Activated CD4-positive, alpha-beta T cell treated with anti-CD3 and anti-CD28 coated beads for 36 hours (primary cell): ENCODE data around the gene ABHD17A. TPM values are rescaled to one million over a fixed set of nuclear protein-coding genes. Genes with fewer than 3 reads are reported as not detected.
A peak's percentile ranks its signal among the peaks of the same experiment; 100 is the strongest.

Experiments used
- ATAC-seq: fragments of 200-7000 bp; cut with Tn5 transposase; one replicate; pipeline ENCODE4 v1.10.0; 2021; ENCODE audit warnings: mild to moderate bottlenecking, moderate library complexity
- CTCF ChIA-PET: fragments of 350-600 bp; sonication (Branson Sonifier 250); formaldehyde crosslinking; loops from one replicate; lab custom pipeline; 2021; ENCODE audit warnings: antibody characterized with exemption; lab: Charles Lee
- POLR2A ChIA-PET: fragments of 350-600 bp; sonication (Branson Sonifier 250); formaldehyde crosslinking; loops from one replicate; lab custom pipeline; 2021; ENCODE audit warnings: antibody characterized with exemption, inconsistent platforms; lab: Charles Lee
- DNase-seq: peaks from one replicate; pipeline ENCODE4 v3.0.0-alpha.2; 2020
- H3K27ac Mint-ChIP-seq: one replicate; pipeline ENCODE4 v1.8.0; 2021; ENCODE audit warnings: mixed read lengths
- H3K27me3 Mint-ChIP-seq: one replicate; pipeline ENCODE4 v1.8.0; 2021; ENCODE audit warnings: mixed read lengths
- H3K36me3 Mint-ChIP-seq: one replicate; pipeline ENCODE4 v1.8.0; 2021; ENCODE audit warnings: low read depth, mixed read lengths
- H3K4me1 Mint-ChIP-seq: one replicate; pipeline ENCODE4 v1.8.0; 2021; ENCODE audit warnings: mixed read lengths
- H3K4me3 Mint-ChIP-seq: one replicate; pipeline ENCODE4 v1.8.0; 2021; ENCODE audit warnings: mild to moderate bottlenecking, moderate library complexity, mixed read lengths
- H3K9me3 Mint-ChIP-seq: one replicate; pipeline ENCODE4 v1.8.0; 2021; ENCODE audit warnings: low read depth, mixed read lengths
- intact Hi-C, 2 experiments: fragments of 100-400 bp; cut with DNase I in 1 of 2; cut with micrococcal nuclease in 1 of 2; formaldehyde crosslinking; loops; one replicate each; pipeline versions ENCODE4 v1.14.2 to v1.15.1; 2022 to 2024; cut with DNase I, micrococcal nuclease
- total RNA-seq, 2 experiments: library from RNA; stranded (reverse); gene quantifications; one replicate each; pipeline ENCODE4 v1.2.3, GENCODE V29; 2021

The ABHD17A gene
- total RNA-seq, 2 experiments from 2014 or later, result 84.5 to 88.5 TPM

DNA sequence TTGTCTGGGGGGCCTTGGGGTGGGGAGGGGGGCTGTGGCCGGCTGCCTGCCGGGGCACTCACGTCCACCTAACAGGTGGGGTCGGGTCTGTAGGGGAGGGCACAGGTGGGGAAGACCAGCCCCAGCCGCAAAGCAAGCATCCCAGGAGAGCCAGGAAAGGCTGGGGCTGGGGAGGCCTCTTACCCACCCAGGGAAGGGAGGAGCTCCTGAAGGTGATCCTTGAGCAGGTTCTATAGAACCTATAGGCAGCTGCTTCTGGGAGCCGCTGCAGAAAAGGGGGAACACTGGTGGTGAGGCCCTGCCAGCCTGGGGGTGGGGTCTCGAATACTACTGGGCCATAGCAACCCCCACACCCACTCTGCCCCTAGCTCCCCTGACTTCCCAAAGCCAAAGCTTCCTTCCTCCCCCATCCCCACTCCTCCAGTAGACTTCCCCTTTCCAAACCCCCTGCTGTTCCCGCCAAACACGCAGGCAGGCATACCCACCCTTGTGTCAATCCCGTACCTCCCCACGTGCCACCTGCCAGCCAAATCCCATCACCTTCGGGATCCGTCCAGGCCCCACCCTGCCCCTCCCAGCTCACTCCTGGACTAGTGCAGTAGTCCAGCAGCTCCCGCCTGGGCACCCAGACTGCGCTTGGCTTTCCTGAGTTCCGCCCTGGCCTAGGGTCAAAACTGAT lies 27.5 kb downstream of the ABHD17A start:
- POLR2A ChIA-PET, result interaction anchor here (1.1 kb wide), 1 partner anchor 13 kb away, joined by 3 read pairs; no protein-coding TSS in a partner anchor
- intact Hi-C loops, result loop anchor here in 1 of 2 experiments (10.0 kb wide), 1 partner anchor 793 kb away; the partner anchor contains the start of gene ARHGAP45

DNA sequence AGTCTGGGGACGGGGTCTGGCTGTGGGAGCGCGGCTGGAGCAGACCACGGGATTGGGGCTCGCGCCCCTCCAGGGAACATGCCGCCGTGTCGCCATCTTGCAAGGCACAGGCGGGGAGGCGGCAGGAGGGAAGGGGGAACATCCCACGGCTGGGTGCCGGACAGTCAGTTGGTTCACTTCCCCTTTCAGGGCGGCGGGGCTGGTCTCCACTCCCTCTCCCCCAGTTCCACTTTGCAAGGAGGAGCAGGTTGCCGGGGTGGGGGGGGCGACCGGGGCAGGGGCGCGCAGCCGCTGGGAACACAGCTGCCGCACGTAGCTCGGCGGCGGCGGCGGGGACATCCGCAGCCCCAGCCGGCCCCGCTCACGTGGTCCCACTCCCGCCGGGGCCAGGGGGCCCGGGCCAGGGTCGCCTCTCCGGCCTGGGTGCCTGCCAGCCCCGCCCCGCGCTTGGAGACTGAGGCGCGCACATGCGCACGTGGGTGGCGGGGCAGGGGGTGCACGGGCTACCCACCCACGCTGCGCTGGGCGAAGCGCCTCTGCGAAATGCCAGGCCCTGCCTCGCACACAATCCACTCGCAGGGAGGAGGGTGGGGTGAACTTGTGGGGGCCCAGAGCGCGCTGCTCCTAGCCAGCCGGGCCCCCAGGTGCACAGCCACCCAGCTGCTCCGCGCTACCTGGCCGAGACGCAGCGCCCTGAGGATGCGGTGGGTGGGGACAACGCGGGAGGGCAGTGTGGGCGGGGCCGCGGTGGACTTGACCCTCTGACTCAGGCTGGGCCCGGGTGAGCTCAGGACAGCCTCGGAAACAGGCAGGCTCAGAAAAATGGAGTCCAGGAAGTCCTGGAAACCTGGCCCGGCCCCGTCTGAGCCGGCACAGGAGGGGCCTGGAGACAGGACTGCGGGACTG lies 28.3 kb downstream of the ABHD17A start:
- DNase-seq (peak; percentile 76), ATAC-seq (peak; percentile 11)
- Mint-ChIP-seq H3K9me3 (no peaks in the 10 kb centered on the region), H3K4me3 (peak overlapping the region; percentile 78), H3K27ac (peak overlapping the region; percentile 86), H3K27me3 (no peaks in the 10 kb centered on the region), H3K36me3 (peaks cover 2% of the 10 kb centered on the region), H3K4me1 (peaks cover 70% of the 10 kb centered on the region)
- POLR2A ChIA-PET, result interaction anchor here (0.6 to 1.1 kb wide), 2 partner anchors 10 to 12 kb away, joined by 3 to 4 read pairs; no protein-coding TSS in a partner anchor
- CTCF ChIA-PET, result interaction anchor here (0.6 kb wide), 1 partner anchor 453 kb away, joined by 4 read pairs; no protein-coding TSS in a partner anchor
- intact Hi-C loops, result loop anchor here in 1 of 2 experiments (10.0 kb wide), 1 partner anchor 792 kb away; the partner anchor contains the start of gene ARHGAP45

More for the DNA sequence above, 27.5 kb downstream of the ABHD17A start:
- Mint-ChIP-seq H3K27ac (peak overlapping the region; percentile 47), H3K9me3 (no peaks in the 10 kb centered on the region), H3K4me3 (peak overlapping the region; percentile 78), H3K36me3 (peaks cover 2% of the 10 kb centered on the region), H3K4me1 (peaks cover 65% of the 10 kb centered on the region), H3K27me3 (no peaks in the 10 kb centered on the region)
- CTCF ChIA-PET, result interaction anchor here (0.6 to 0.7 kb wide), 2 partner anchors 206 to 372 kb away, joined by 3 read pairs; no protein-coding TSS in a partner anchor
- DNase-seq (no peak), ATAC-seq (no peak)

DNA sequence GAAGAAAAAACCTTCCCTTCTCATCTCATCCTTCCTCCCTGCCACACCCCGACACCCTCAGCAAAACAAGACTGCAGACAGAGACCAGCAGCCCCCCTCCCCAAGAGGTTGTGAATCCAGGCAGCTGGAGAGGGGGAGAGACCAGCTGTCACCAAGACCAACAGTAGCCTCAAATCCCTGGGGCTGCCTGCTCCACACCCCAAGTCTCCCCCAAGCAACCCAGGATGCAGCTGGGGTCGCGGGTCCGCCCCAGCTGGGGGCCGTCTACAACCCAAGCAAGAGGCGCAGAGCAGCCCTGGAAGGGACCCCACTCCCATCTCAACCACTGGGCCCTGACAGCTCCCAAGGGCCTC lies 29.0 kb downstream of the ABHD17A start:
- ChIA-PET CTCF (interaction anchor here (0.6 kb wide), 1 partner anchor 453 kb away, joined by 4 read pairs; no protein-coding TSS in a partner anchor), POLR2A (interaction anchor here (0.6 to 1.1 kb wide), 2 partner anchors 9 to 11 kb away, joined by 3 to 4 read pairs; no protein-coding TSS in a partner anchor)
- H3K9me3 Mint-ChIP-seq, result no peaks in the 10 kb centered on the region
- H3K27me3 Mint-ChIP-seq, result no peaks in the 10 kb centered on the region
- H3K27ac Mint-ChIP-seq, result peak overlapping the region; percentile 86
- DNase-seq, result no peak
- peak overlapping the region; percentile 78 for H3K4me3 Mint-ChIP-seq
- intact Hi-C loops, result loop anchor here in 1 of 2 experiments (10.0 kb wide), 1 partner anchor 792 kb away; the partner anchor contains the start of gene ARHGAP45
- H3K4me1 Mint-ChIP-seq, result peaks cover 66% of the 10 kb centered on the region
- peaks cover 2% of the 10 kb centered on the region for H3K36me3 Mint-ChIP-seq
- no peak for ATAC-seq

DNA sequence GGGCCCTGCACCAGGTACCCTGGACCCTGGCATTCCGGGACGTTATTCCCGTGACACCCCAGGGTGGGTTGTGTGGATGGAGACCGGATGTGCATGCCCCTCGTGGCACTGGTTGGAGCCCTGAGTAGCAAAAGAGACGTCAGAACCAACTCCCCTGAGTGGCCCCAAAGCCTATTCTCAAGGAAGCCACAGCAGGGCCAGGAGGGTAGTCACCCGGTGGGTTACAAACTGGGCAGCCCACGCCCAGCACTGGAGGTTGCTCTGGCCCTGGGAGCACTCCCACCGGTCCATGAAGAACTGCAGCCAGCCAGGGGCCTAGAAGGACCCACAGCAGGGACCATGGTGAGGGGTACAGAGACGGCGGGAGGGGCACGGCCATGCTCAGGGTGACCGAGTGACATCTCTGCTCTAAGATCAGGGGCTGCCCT lies 29.5 kb downstream of the ABHD17A start:
- ATAC-seq, result peak; percentile 40
- intact Hi-C loops, result loop anchor here (1.0 to 10.0 kb wide), 3 partner anchors 7 to 791 kb away; partner anchors contain the start of genes KLF16 (in 2 of the 2), ARHGAP45 (in 1 of the 2) and ATP8B3 (in 1 of the 2)
- H3K4me1 Mint-ChIP-seq, result peaks cover 66% of the 10 kb centered on the region

DNA sequence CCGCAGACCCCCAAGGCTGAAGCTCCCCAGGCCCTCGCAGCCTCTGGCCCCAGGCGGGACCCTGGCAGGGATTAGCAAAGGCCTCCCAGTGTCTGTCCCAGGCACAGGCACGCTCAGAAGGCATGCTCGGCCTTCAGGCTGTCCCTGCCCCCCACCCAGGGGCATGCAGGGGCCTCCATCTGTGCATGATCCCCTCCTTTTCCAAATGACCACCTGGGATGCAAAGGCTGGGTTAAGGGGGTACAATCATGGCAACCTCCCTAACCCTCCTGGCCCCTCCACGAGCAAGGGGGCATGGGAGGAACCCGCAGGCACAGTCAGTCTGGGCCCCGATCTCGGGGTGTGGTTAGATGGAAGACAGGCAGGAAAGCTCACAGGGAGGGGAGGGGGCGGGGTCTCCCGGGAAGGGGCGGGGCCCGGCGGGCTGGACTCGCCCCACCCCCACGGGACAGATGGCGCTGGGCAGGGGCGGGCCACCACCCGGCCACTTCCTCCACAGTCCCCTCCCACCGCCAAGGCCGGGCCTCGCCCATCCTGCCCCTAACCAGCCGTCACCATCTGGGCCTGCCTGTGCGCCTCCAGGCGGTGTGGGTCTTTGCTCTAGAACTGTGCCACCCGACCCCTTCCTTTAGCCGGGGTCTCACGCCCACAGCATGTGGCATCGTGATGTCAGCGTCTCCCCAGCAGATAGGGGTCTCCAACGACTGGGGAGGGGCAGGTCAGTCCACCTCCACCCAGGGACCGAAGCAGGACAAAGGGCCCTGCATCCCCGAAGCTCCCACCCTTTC lies 30.1 kb downstream of the ABHD17A start:
- CTCF ChIA-PET, result no interaction called here
- Mint-ChIP-seq H3K27ac (peak overlapping the region; percentile 86), H3K36me3 (peaks cover 2% of the 10 kb centered on the region), H3K4me3 (peak overlapping the region; percentile 78), H3K9me3 (no peaks in the 10 kb centered on the region), H3K27me3 (no peaks in the 10 kb centered on the region), H3K4me1 (peaks cover 64% of the 10 kb centered on the region)
- intact Hi-C loops, result loop anchor here (1.0 to 10.0 kb wide), 3 partner anchors 8 to 790 kb away; partner anchors contain the start of genes KLF16 (in 2 of the 2), ARHGAP45 (in 1 of the 2) and ATP8B3 (in 1 of the 2)
- DNase-seq, result peak; percentile 95
- ATAC-seq, result peak; percentile 82
- POLR2A ChIA-PET, result interaction anchor here (0.6 kb wide), 1 partner anchor 383 kb away, joined by 3 read pairs; no protein-coding TSS in a partner anchor

More for the DNA sequence above, 29.5 kb downstream of the ABHD17A start:
- Mint-ChIP-seq H3K36me3 (peaks cover 2% of the 10 kb centered on the region), H3K9me3 (no peaks in the 10 kb centered on the region), H3K4me3 (peak overlapping the region; percentile 78), H3K27ac (peak overlapping the region; percentile 86), H3K27me3 (no peaks in the 10 kb centered on the region)
- POLR2A ChIA-PET, result no interaction called here
- DNase-seq, result peak; percentile 63
- CTCF ChIA-PET, result interaction anchor here (0.6 kb wide), 1 partner anchor 452 kb away, joined by 4 read pairs; no protein-coding TSS in a partner anchor

DNA sequence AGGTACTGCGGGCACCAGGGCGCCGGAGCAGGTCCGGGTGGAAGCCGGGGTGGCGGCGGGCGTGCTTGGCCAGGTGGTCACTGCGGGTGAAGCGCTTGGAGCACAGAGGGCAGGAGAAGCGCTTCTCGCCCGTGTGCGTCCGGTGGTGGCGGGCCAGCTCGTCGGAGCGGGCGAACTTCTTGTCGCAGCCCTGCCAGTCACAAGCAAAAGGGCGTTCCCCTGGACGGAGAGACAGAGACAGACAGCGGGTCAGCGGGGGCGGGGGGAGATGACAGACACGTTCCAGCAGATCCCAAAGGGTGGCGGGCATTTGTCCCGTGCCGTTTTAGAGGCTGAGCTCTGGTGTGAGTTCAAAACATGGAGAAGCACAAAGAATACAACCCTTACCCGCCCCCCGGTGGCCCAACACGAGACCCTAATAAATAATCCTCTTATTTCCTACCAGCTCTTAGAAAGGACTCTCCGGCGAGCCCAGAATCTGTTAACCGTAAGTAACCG lies 30.7 kb downstream of the ABHD17A start:
- ATAC-seq (no peak), DNase-seq (no peak)
- peak overlapping the region; percentile 78 for H3K4me3 Mint-ChIP-seq
- H3K9me3 Mint-ChIP-seq, result no peaks in the 10 kb centered on the region
- ChIA-PET POLR2A (interaction anchor here (0.6 kb wide), 1 partner anchor 382 kb away, joined by 3 read pairs; no protein-coding TSS in a partner anchor), CTCF (no interaction called here)
- peaks cover 2% of the 10 kb centered on the region for H3K36me3 Mint-ChIP-seq
- peaks cover 63% of the 10 kb centered on the region for H3K4me1 Mint-ChIP-seq
- peak overlapping the region; percentile 81 for H3K27ac Mint-ChIP-seq
- H3K27me3 Mint-ChIP-seq, result no peaks in the 10 kb centered on the region
- intact Hi-C loops, result loop anchor here (1.0 to 10.0 kb wide), 3 partner anchors 9 to 790 kb away; partner anchors contain the start of genes KLF16 (in 2 of the 2), ARHGAP45 (in 1 of the 2) and ATP8B3 (in 1 of the 2)

DNA sequence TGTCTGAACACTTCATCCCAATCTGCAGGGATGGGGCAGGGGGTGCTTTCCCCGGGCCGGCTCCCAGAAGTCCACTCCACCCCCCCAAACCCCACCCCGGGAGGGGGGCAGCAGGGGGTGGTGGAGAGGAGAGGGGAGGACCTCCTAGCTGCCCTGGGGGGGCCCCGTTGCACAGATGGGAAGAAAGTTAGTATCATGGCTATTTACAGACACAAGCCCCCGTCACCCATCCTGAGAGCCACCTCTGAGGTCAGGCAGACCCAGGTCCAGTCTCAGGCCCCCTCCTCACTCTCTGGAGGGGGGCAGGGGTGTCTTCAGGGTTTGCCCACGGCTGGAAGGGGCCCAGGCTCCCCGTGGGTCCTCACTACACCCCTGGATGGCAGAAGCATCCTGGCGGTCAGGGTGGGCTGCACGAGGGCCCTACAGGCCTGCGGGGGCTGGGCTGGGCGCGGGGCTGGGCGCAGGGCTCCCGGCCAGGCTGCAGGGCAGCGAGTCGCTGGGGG lies 31.2 kb downstream of the ABHD17A start:
- Mint-ChIP-seq H3K27me3 (no peaks in the 10 kb centered on the region), H3K4me3 (no peak overlapping the region), H3K9me3 (no peaks in the 10 kb centered on the region), H3K27ac (no peak overlapping the region), H3K4me1 (peaks cover 62% of the 10 kb centered on the region), H3K36me3 (peaks cover 2% of the 10 kb centered on the region)
- POLR2A ChIA-PET, result interaction anchor here (0.6 kb wide), 1 partner anchor 381 kb away, joined by 3 read pairs; no protein-coding TSS in a partner anchor
- intact Hi-C loops, result loop anchor here in 1 of 2 experiments (10.0 kb wide), 1 partner anchor 789 kb away; the partner anchor contains the start of gene ARHGAP45
- DNase-seq (no peak), ATAC-seq (no peak)
- CTCF ChIA-PET, result no interaction called here

DNA sequence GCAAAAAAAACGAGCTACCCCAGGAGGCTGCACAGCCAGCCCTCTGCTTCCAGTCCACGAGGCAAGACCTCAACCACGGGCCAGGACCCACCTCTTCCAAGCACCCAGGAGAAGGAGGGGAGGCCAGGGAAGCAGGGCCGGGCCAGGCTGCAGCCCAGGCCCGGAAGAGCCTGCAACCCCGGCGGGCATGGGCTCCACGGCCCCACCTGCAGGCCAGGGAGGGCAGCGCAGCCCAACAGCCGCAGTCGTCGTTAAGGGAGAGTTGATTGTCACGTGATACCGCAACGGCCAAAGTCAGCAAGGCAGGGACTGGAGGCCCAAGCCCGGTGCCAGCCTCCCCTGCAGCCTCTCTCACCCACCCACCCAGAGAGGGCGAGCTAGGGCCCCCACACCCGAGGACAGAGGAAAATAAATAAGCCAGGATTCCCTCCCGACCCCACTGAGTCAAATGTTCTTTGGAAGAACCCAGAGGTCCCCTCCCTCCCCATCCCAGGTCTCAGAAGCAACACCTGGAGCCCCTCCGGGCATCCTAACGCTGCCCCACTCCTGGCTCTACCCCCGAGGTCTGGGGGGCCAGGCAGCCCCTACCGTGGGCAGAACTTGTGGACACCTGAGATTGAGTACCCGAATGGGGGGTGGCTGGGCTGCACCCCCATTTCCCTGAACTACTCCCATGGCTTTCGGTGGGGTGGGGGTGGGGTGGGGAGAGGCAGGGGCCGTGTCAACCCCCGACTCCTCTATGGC lies 31.8 kb downstream of the ABHD17A start:
- H3K4me3 Mint-ChIP-seq, result peak overlapping the region; percentile 40
- H3K27me3 Mint-ChIP-seq, result no peaks in the 10 kb centered on the region
- intact Hi-C loops, result loop anchor here in 1 of 2 experiments (2.0 to 10.0 kb wide), 2 partner anchors 363 to 789 kb away; partner anchors contain the start of genes ARHGAP45, PCSK4 and REEP6
- POLR2A ChIA-PET, result interaction anchor here (0.6 kb wide), 1 partner anchor 42 kb away, joined by 6 read pairs; no protein-coding TSS in a partner anchor
- peaks cover 60% of the 10 kb centered on the region for H3K4me1 Mint-ChIP-seq
- CTCF ChIA-PET, result interaction anchor here (0.7 kb wide), 3 partner anchors 29 to 238 kb away, joined by 3 read pairs; no protein-coding TSS in a partner anchor
- H3K27ac Mint-ChIP-seq, result peak overlapping the region; percentile 93
- peak; percentile 32 for ATAC-seq
- peak; percentile 93 for DNase-seq
- peaks cover 2% of the 10 kb centered on the region for H3K36me3 Mint-ChIP-seq
- H3K9me3 Mint-ChIP-seq, result no peaks in the 10 kb centered on the region

DNA sequence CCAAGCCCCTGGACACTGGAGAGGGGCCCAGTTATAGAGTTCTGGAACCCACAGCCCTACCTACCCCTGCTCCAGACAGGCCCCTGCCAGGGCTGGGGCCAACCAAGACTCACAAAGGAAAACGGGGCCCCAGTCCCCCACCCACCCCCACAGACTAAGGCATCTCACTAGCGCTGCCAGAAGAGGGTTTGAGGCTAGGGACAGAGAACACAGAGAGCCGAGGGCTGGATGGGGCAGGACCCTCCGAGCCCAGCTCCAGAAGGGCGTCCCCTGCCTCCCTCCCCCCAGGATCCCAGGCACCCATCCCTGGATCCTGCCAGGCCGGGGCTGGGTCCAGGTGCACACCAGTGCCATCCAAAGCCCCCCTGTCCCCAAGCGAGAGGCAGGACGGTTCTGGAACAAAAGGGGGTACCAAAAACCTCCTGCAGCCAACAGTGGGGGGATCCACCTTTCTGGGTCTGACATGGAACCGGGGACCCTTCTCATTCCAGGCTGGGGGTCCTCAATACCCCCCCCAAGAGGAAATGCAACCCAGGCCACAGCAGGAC lies 32.6 kb downstream of the ABHD17A start:
- ATAC-seq (no peak), DNase-seq (no peak)
- CTCF ChIA-PET, result interaction anchor here (0.7 kb wide), 3 partner anchors 28 to 238 kb away, joined by 3 read pairs; no protein-coding TSS in a partner anchor
- Mint-ChIP-seq H3K4me1 (peaks cover 53% of the 10 kb centered on the region), H3K27me3 (no peaks in the 10 kb centered on the region), H3K9me3 (no peaks in the 10 kb centered on the region), H3K4me3 (no peak overlapping the region), H3K36me3 (peaks cover 2% of the 10 kb centered on the region), H3K27ac (peak overlapping the region; percentile 93)
- intact Hi-C loops, result loop anchor here in 1 of 2 experiments (2.0 to 10.0 kb wide), 2 partner anchors 362 to 788 kb away; partner anchors contain the start of genes ARHGAP45, PCSK4 and REEP6
- POLR2A ChIA-PET, result no interaction called here
